AG04449 (cell line): ENCODE measurements around the gene YARS1.

Source experiments
- CTCF ChIA-PET: fragments of 350-600 bp; formaldehyde crosslinking; extraction: SDS; loops from one replicate; lab custom pipeline; 2021; ENCODE audit warnings: antibody characterized with exemption; lab: Yijun Ruan, JAX
- POLR2A ChIA-PET: fragments of 400-600, 350-600 bp; formaldehyde crosslinking; extraction: SDS; loops from one replicate; lab custom pipeline; 2020; ENCODE audit warnings: antibody characterized with exemption, inconsistent platforms; lab: Yijun Ruan, JAX
- DNase-seq: peaks from one replicate; pipeline ENCODE4 v3.0.0-alpha.2; 2010; ENCODE audit warnings: low read depth, low spot score
- H3K4me3 ChIP-seq: 2 replicates; pipeline ENCODE4 v1.5.1; 2011; ENCODE audit warnings: low read depth, mild to moderate bottlenecking, control low read depth, low read length
- TF ChIP-seq, protein P1 (sequence below): IDR thresholded peaks from one replicate; pipeline ENCODE4 v1.5.1; 2011; ENCODE audit warnings: mild to moderate bottlenecking, moderate library complexity, low read length, control low read depth, inconsistent platforms; ENCODE audit not compliant: insufficient read depth; ENCODE audit errors: missing control alignments

The YARS1 gene

DNA sequence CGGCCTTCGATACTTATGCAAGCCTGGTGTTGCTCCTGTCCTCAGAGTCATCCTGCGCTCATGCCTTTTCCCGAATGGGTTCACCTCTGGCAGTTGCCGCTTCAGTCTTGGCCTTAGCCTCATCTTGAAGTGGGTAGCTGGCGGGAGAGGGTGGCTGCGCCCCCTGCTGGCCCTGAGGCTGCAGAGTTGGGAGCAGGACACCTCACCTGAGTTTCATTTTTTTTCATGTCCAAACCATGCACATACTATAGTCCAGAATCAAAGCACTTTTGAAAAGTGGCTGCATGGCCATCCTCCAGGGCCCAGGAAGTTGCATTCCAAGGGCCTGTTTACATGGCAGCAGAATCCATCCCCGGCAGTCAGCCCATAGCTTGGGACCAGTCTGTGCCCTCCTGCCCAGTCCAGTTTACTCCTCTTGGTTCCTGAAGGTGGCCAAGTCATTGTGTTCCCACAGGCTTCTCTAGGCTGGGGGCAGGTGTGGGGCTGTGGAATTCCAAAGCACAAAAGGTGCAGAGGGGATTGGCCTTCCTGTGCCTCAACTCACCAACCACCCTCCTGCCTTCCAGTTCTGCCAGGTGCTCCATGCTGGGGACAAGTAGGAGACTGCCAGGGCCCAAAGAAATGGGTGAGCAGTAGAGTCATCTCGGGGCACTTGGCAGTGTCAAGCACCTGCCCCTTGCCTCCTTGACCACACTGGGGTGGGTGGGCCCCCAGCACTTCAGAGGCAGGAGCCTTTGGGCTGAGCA, 44.0 kb downstream of the YARS1 start:
- ChIA-PET CTCF (interaction anchor here (0.6 to 12.8 kb wide), 29 partner anchors 10 to 373 kb away, joined by 3 to 299 read pairs (median 5); partner anchors contain the start of gene SYNC), POLR2A (interaction anchor here (1.5 to 3.1 kb wide), 2 partner anchors 61 to 69 kb away, joined by 7 to 13 read pairs; no protein-coding TSS in a partner anchor)
- no peak for DNase-seq
- TF ChIP-seq, protein P1, sequence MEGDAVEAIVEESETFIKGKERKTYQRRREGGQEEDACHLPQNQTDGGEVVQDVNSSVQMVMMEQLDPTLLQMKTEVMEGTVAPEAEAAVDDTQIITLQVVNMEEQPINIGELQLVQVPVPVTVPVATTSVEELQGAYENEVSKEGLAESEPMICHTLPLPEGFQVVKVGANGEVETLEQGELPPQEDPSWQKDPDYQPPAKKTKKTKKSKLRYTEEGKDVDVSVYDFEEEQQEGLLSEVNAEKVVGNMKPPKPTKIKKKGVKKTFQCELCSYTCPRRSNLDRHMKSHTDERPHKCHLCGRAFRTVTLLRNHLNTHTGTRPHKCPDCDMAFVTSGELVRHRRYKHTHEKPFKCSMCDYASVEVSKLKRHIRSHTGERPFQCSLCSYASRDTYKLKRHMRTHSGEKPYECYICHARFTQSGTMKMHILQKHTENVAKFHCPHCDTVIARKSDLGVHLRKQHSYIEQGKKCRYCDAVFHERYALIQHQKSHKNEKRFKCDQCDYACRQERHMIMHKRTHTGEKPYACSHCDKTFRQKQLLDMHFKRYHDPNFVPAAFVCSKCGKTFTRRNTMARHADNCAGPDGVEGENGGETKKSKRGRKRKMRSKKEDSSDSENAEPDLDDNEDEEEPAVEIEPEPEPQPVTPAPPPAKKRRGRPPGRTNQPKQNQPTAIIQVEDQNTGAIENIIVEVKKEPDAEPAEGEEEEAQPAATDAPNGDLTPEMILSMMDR, result peak; percentile 91
- no peak overlapping the region for H3K4me3 ChIP-seq

DNA sequence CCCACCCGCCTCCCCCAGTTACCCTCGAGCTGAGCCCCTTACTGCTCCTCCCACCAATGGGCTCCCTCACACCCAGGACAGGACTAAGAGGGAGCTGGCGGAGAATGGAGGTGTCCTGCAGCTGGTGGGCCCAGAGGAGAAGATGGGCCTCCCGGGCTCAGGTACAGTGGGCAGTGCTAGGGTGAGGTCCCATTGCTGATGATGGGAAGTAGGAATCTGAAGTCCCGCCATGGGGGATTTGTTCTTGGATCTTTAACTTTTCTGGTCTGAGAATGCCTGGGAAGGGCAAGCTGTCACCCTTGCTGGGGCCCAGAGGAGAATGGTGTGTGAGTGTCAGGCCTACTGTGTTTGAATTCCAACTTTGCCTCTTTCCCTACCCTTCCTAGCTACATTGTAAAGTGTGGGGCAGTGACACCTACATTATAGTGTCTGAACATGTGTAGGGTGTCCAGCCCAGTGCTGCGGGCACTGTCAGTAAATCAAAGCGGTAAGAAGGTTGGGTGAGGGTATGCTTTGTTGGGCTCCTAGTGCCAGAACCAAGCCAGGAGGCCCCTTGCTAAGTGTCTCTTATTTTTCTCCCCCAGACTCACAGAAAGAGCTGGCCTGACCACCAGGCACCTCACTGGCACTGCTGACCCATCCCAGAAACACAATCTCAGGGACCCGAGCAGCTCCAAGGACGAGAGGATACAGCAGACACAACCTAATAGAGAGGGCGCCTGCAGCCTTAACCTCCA, 44.7 kb downstream of the YARS1 start:
- CTCF ChIA-PET, result interaction anchor here (0.6 to 12.8 kb wide), 23 partner anchors 10 to 372 kb away, joined by 3 to 299 read pairs (median 6); partner anchors contain the start of gene SYNC
- TF ChIP-seq, protein P1, result no peak
- H3K4me3 ChIP-seq, result no peak overlapping the region
- no peak for DNase-seq
- POLR2A ChIA-PET, result interaction anchor here (0.5 to 3.1 kb wide), 3 partner anchors 60 to 217 kb away, joined by 3 to 13 read pairs (median 7); no protein-coding TSS in a partner anchor

DNA sequence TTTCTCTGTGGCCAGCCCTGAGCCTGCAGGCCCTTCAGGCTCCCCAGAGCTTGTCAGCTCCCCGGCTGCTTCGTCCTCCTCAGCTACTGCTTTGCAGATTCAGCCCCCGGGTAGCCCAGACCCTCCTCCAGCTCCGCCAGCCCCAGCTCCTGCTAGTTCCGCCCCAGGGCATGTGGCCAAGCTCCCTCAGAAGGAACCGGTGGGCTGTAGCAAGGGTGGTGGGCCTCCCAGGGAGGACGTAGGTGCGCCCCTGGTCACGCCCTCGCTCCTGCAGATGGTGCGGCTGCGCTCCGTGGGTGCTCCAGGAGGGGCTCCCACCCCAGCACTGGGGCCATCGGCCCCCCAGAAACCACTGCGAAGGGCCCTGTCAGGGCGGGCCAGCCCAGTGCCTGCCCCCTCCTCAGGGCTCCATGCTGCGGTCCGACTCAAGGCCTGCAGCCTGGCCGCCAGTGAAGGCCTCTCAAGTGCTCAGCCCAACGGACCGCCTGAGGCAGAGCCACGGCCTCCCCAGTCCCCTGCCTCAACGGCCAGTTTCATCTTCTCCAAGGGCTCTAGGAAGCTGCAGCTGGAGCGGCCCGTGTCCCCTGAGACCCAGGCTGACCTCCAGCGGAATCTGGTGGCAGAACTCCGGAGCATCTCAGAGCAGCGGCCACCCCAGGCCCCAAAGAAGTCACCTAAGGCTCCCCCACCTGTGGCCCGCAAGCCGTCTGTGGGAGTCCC, 45.4 kb downstream of the YARS1 start:
- POLR2A ChIA-PET, result interaction anchor here (0.5 to 3.1 kb wide), 2 partner anchors 60 to 216 kb away, joined by 3 to 13 read pairs; no protein-coding TSS in a partner anchor
- TF ChIP-seq, protein P1, result no peak
- DNase-seq, result no peak
- CTCF ChIA-PET, result interaction anchor here (1.2 to 12.8 kb wide), 12 partner anchors 9 to 371 kb away, joined by 3 to 299 read pairs (median 32); no protein-coding TSS in a partner anchor
- H3K4me3 ChIP-seq, result no peak overlapping the region

DNA sequence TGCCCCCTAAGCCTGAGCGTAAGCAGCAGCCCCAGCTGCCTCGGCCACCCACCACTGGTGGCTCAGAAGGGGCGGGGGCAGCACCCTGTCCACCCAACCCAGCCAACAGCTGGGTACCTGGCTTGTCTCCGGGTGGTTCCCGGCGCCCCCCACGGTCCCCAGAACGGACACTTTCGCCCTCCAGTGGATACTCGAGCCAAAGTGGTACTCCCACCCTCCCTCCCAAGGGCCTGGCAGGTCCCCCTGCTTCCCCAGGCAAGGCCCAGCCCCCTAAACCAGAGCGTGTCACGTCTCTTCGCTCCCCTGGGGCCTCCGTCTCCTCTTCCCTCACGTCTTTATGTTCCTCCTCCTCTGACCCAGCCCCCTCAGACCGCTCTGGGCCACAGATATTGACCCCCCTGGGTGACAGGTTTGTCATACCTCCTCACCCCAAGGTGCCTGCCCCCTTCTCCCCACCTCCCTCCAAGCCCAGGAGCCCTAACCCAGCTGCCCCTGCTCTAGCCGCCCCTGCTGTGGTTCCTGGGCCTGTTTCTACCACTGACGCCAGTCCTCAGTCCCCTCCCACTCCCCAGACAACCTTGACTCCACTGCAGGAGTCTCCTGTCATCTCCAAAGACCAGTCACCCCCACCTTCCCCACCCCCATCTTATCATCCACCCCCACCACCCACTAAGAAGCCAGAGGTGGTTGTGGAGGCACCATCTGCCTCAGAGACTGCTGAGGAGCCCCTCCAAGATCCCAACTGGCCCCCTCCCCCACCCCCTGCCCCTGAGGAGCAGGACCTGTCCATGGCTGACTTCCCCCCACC, 46.2 kb downstream of the YARS1 start:
- TF ChIP-seq, protein P1, result no peak
- no peak overlapping the region for H3K4me3 ChIP-seq
- DNase-seq, result no peak
- POLR2A ChIA-PET, result interaction anchor here (3.1 kb wide), 1 partner anchor 59 kb away, joined by 13 read pairs; no protein-coding TSS in a partner anchor
- CTCF ChIA-PET, result interaction anchor here (2.0 to 12.8 kb wide), 5 partner anchors 8 to 251 kb away, joined by 8 to 299 read pairs (median 61); no protein-coding TSS in a partner anchor

DNA sequence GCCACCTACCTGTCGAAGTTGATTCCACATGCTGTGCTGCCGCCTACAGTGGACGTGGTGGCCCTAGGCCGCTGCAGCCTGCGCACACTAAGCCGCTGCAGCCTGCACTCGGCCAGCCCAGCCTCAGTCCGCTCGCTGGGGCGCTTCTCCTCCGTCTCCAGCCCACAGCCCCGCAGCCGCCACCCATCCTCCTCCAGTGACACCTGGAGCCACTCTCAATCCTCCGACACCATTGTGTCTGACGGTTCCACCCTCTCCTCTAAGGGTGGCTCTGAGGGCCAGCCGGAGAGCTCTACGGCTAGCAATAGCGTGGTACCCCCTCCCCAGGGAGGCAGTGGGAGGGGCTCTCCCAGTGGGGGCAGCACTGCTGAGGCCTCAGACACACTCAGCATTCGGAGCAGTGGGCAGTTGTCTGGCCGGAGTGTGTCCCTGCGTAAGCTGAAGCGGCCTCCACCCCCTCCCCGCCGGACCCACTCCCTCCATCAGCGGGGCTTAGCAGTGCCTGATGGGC, 46.9 kb downstream of the YARS1 start:
- H3K4me3 ChIP-seq, result no peak overlapping the region
- CTCF ChIA-PET, result interaction anchor here (1.2 to 12.8 kb wide), 6 partner anchors 8 to 369 kb away, joined by 3 to 299 read pairs (median 6); no protein-coding TSS in a partner anchor
- TF ChIP-seq, protein P1, result no peak
- no peak for DNase-seq
- POLR2A ChIA-PET, result interaction anchor here (3.1 kb wide), 1 partner anchor 58 kb away, joined by 13 read pairs; no protein-coding TSS in a partner anchor
